Stimulated activated CD8-positive, alpha-beta memory T cell treated with anti-CD3 and anti-CD28 coated beads, Interleukin-4, amount 100 ng/mL, for 24 hours (primary cell): ENCODE results near the gene HCAR1.
"Not testable (repeated sequence)": the region's sequence is repeated elsewhere in the genome, so short reads cannot be mapped to it uniquely, and the experiment has no call there.

ENCODE experiments used
- DNase-seq: peaks from one replicate; pipeline ENCODE4 v3.0.0-alpha.2; 2020; ENCODE audit warnings: low read depth

HCAR1 gene

GRCh38 chr12:122730215-122731014 lies at the start of gene HCAR1:
Gene HCAR1, minus strand, starts transcription at chr12:122730844. Its CDS starts 505 bp downstream, at chr12:122730339.
- no peak for DNase-seq

DNA sequence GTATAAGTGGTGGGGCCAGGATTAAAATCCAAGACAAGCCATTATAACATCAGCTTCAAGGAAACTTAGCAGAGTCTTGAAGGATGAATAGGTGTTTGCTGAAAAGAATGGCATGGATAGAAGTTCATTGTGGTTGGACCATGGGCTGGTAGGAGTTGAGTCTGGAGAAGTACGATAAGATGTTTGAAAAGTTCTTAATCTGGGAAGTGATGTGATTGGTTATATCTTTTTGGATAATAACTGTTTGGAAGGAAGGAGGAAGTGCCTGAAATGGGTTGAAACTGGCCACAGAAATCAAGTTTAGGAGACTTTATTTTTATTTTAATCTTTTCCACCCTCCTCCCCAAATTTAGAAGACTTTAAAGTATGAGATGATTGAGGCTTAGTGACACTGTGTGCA lies 26.9 kb upstream of the HCAR1 start:
- no peak for DNase-seq

DNA sequence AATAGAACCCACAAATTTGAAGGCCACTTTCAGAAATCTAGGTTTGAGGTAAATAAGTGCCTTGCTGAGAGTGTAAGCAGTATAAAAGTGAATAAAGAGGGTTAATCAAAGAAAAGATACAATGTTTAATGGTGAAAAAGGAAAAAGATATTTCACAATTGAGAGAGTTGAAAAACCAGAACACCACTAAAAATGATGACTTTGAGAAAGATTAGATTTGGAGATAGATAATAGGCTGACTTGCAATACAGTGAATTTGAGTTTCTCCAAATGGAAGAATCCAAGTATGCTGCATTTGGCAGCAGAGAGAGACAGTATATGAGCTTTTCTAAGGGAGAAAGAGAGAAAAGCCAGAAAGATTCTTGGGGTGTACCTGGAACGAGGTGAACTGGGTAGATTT lies 24.1 kb upstream of the HCAR1 start:
- no peak for DNase-seq

DNA sequence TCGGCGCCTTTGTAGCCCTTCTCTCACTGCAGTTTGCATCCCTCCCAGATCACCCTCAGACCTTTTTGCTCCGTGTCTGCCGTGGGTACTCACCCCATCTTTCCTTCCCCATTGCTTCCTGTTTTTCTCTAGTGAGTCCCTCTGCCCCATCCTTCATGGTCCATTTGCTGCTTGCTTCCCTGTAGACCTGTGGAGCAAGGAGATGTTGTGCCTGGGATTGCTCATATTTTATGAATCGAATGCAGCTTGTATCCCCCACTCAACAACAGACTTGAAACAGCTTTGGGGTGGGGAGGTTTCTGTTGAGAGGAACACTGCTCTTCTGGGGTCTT lies 22.6 kb upstream of the HCAR1 start:
- no peak for DNase-seq

- DNase-seq = peak; percentile 99
These were observed 22.0 kb upstream of the HCAR1 start, which contains the start of gene DENR for GRCh38 chr12:122752464-122753318. Gene DENR, plus strand, starts transcription at chr12:122752824. Its CDS starts 878 bp downstream, at chr12:122753702.

GRCh38 chr12:122750781-122751515 lies 20.3 kb upstream of the HCAR1 start:
- not testable (repeated sequence) for DNase-seq

DNA sequence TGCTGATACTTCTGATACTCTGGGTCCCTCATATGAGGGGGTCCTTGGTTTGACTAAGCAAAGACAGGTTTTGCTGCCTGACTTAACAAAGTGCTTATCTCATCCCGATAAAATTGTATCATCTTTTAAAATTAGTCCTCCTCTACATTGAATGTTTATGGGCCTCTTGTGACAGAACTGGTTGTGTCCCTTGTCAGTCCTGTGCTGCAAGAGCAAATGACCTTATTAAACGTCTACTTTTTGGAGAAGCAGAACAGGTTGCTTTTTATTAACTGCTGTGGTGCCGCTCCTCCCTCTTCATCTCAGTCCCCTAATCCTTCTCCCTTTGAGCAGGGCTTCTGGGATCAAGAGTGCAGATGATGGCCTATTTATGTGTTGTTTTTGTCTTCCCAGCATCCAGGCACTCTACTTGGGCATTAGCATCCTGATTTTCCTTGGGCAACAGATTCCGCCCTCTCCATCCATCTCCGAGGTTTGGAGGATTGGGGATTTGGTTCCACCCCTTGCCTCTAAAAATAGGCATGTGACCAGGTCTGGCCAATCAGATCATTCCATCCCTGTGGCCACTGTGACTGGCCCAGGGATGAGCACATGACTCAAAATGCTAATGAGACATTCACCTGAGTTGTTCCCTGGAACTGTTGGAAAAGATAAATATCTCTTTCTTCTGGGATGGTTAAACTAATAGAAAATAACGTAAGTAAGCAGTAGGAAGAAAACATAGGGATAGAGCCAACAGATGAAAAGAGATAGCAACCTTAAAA lies 19.1 kb upstream of the HCAR1 start:
- no peak for DNase-seq

GRCh38 chr12:122747224-122748135 lies 16.8 kb upstream of the HCAR1 start:
- no peak for DNase-seq

DNA sequence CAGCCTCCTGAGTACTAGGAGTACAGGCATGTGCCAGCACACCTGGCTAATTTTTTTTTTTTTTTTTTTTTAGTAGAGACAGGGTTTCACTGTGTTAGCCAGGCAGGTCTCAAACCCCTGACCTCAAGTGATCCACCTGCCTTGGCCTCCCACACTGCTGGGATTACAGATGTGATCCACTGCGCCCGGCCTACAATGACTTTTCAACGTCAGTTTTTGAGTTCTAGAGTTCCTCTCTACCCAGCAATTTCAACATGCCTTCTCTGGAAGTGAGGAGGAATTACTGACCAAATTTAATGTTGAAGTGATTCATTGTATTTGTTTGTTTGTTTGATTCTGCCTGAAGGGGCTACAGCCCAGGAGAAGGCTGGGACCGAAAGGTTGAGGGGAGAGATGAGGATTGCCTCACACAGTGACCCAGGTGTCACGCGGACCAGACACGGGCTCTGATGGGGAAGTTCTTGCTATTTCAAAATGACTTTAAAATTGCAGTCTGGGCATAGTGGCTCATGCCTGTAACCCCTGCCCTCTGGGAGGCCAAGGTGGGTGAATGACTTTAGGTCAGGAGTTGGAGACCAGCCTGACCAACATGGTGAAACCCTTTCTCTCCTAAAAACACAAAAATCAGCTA lies 13.4 kb upstream of the HCAR1 start:
- DNase-seq = no peak

DNA sequence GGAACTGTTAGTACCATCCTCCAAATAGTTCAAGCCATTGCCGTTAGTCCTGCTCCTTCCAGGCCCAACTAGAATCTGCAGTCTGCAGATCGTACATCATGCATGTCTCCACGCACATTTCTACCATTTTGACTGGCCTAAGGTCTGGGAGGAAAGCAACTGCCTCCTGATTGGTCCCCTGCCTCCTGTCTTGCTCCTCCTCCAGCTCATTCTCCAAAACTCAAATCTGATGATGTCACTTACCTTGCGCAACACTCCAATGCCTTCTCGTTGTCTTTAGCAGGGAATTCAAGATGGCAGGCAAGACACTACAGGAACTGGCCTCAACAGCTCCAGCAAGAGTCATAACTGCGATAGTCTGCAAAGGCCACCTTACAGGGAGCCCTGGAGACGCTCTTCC lies 9.7 kb upstream of the HCAR1 start:
- DNase-seq = no peak

DNA sequence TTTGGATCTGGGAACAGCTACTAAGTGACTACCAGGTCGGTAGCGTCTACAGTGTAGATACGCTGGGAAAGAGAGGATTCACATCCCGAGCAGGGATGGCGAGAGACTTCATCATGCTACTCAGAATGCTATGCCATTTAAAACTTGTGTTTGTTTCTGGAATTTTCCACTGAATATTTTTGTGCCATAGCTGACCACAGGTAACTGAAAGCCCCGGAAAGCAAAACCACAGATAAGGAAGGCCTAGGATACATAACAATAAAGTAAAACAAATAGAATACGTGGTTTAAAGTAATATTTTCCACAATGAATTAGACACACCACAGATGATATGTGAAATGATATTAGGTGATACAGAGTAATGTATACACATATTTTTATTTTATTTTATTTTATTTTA lies 7.9 kb upstream of the HCAR1 start:
- no peak for DNase-seq

DNA sequence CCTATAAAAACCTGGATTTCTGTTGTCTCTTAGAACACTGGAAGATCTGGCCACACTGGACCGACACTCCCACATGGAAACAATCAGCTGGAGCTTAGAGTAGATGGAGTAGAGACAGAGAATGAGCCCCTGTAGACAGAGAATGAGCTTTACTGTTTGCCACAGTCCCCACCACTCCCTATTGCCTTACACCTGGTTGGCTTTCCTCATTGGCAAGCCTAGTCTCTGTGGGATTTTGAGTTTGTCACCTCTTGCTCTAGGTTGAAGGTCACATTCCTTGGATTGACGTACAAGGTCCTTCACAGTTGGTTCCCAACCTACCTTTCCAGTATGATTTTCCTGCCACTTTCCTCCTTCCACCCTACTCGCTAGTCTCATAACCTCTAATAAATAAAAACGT lies 2.0 kb upstream of the HCAR1 start:
- no peak for DNase-seq

- DNase-seq = no peak
These were observed 1.5 kb upstream of the HCAR1 start for GRCh38 chr12:122732170-122732569.

GRCh38 chr12:122729583-122730214 lies 945 bp downstream of the HCAR1 start:
- no peak for DNase-seq

- DNase-seq = no peak
These were observed 4.5 kb downstream of the HCAR1 start for GRCh38 chr12:122726080-122726558.

DNA sequence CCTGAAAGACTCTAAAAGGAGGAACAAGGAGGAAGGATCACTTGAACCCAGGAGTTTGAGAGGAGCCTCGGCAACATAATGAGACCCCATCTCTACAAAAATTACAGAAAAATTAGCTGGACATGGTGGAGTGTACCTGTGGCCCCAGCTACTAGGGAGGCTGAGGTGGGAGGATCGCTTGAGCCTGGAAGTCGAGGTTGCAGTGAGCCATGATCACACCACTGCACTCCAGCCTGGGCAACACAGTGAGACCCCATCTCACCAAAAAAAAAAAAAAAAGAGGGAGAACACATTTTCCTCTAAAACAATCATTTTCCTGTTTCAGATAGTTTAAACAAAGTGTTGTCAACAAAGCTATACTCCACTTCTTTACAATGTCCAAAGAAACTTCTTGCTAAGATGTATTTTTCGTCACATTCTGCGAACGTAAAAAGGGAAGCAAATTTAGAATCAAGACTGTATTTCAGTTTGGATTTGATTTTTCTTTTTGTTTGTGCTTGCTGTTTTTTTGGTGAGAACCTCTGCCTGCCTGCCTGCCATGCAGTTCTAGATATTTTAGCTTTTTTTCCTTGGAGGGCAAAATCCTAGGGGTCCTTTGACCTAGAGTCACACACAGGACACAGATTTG lies 5.1 kb downstream of the HCAR1 start:
- no peak for DNase-seq

GRCh38 chr12:122724641-122725243 lies 5.9 kb downstream of the HCAR1 start:
- DNase-seq = no peak

- no peak for DNase-seq
These were observed 8.3 kb downstream of the HCAR1 start for GRCh38 chr12:122722387-122722786.
